ENCODE data around the gene BCAR3. TPM values are rescaled to one million over a fixed set of nuclear protein-coding genes. Genes with fewer than 3 reads are reported as not detected.
A peak's percentile ranks its signal among the peaks of the same experiment; 100 is the strongest.

Gene BCAR3
- total RNA-seq, 2 donors from 2014 or later, result 45.2 to 47.7 TPM

DNA sequence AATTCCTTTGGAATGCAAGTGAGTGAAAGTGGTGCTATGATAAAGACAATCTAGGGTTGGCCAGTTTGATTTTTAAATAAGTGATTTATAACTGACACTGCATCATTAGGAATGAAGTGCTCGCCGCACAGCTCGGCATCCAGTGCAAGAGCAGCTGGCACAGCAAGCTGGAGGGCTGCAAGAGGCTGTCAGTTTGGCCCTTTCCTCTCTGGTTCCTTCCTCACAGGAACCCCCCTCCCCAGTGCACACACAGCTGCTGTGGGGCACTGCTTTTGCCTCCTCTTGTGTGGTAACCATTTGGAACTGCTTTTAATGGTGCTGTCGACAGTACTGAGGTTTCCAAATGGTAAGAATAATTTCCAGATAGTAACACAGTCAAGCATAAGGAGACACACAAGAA lies 10.4 kb upstream of the BCAR3 start:
- peaks cover 10% of the 10 kb centered on the region for H3K4me1 ChIP-seq
- no peak overlapping the region for H3K27ac ChIP-seq
- H3K9me3 ChIP-seq, result no peaks in the 10 kb centered on the region
- H3K4me3 ChIP-seq, result no peak overlapping the region
- DNase-seq, result no peak
- intact Hi-C loops (cut with DNase I), result no loop called here
- H3K27me3 ChIP-seq, result no peaks in the 10 kb centered on the region
- TF ChIP-seq, protein P1, sequence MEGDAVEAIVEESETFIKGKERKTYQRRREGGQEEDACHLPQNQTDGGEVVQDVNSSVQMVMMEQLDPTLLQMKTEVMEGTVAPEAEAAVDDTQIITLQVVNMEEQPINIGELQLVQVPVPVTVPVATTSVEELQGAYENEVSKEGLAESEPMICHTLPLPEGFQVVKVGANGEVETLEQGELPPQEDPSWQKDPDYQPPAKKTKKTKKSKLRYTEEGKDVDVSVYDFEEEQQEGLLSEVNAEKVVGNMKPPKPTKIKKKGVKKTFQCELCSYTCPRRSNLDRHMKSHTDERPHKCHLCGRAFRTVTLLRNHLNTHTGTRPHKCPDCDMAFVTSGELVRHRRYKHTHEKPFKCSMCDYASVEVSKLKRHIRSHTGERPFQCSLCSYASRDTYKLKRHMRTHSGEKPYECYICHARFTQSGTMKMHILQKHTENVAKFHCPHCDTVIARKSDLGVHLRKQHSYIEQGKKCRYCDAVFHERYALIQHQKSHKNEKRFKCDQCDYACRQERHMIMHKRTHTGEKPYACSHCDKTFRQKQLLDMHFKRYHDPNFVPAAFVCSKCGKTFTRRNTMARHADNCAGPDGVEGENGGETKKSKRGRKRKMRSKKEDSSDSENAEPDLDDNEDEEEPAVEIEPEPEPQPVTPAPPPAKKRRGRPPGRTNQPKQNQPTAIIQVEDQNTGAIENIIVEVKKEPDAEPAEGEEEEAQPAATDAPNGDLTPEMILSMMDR (IDR thresholded peaks at IDR 0.05), result no peak
- no peaks in the 10 kb centered on the region for H3K36me3 ChIP-seq
- no peak overlapping the region for H3K9ac ChIP-seq (ENCODE audit: low read depth in 2 of 2, low read length in 2 of 2)

DNA sequence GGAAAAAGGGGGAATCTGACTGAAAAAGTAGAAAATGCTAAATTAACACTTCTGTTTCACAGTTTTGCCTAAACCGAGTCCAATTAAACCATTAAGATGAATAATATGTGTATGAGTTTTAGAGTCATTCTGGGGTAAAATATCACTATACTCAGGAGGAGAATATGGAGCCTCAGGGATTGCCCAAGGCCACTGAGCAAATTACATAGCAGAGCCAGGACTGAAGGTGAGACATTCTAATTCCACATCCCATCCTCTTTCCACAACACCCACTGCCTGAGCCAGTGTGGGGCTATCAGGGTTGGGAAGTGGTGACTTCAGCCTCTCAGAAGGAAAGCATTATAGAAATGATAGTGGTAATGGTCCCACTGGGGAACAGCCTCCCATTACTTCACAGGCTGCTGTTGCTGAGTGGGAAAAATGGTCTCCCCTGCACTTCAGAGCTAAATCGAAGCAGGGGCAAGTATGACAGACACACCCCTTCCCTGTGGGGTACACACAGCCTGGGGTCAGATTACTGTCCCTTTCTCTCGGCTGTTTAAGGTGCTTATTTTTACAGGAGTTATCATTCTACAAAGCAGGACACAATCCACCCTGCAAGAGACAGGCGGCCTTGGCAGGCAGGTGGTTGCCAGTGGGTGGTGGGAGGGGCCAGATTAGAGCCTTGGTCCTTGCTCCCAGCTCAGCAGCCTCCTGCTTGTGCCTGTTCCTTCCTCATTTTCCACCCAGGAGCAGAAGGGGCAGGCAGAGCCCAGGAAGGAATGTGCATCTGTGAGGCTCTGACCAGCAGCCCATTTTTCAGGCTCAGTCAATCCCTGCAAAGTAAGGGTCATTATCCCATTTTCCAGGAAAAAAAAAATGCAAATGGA lies 9.5 kb upstream of the BCAR3 start:
- H3K27me3 ChIP-seq, result no peaks in the 10 kb centered on the region
- peak; percentile 43 for DNase-seq
- TF ChIP-seq, protein P1 (IDR thresholded peaks at IDR 0.05), result no peak
- no peak overlapping the region for H3K9ac ChIP-seq (ENCODE audit: low read depth in 2 of 2, low read length in 2 of 2)
- H3K27ac ChIP-seq, result no peak overlapping the region
- no peaks in the 10 kb centered on the region for H3K36me3 ChIP-seq
- no peaks in the 10 kb centered on the region for H3K9me3 ChIP-seq
- intact Hi-C loops (cut with DNase I), result no loop called here
- peaks cover 10% of the 10 kb centered on the region for H3K4me1 ChIP-seq
- H3K4me3 ChIP-seq, result no peak overlapping the region

DNA sequence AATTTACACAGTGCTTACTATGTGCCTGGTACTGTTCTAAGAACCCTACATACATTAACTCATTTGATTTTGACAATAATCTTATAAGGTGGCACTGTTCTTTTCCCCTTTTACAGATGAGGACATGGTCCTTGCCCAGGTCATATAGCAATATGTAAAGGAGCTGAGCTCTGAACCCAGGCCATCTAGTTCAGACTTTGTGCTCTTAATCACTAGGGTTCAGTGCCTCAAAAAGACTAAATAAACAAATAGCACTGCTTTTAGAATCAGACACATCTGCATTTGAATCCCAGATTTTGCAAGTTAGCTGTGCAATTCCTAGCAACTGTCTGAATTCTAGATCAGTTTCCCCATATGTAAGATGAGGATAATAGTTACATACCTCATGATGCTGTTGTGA lies 8.7 kb upstream of the BCAR3 start:
- no peak overlapping the region for H3K27ac ChIP-seq
- peaks cover 10% of the 10 kb centered on the region for H3K4me1 ChIP-seq
- TF ChIP-seq, protein P1 (IDR thresholded peaks at IDR 0.05), result no peak
- no peaks in the 10 kb centered on the region for H3K9me3 ChIP-seq
- H3K36me3 ChIP-seq, result no peaks in the 10 kb centered on the region
- no peak for DNase-seq
- no peaks in the 10 kb centered on the region for H3K27me3 ChIP-seq
- H3K9ac ChIP-seq (ENCODE audit: low read depth in 2 of 2, low read length in 2 of 2), result no peak overlapping the region
- intact Hi-C loops (cut with DNase I), result no loop called here
- H3K4me3 ChIP-seq, result no peak overlapping the region

DNA sequence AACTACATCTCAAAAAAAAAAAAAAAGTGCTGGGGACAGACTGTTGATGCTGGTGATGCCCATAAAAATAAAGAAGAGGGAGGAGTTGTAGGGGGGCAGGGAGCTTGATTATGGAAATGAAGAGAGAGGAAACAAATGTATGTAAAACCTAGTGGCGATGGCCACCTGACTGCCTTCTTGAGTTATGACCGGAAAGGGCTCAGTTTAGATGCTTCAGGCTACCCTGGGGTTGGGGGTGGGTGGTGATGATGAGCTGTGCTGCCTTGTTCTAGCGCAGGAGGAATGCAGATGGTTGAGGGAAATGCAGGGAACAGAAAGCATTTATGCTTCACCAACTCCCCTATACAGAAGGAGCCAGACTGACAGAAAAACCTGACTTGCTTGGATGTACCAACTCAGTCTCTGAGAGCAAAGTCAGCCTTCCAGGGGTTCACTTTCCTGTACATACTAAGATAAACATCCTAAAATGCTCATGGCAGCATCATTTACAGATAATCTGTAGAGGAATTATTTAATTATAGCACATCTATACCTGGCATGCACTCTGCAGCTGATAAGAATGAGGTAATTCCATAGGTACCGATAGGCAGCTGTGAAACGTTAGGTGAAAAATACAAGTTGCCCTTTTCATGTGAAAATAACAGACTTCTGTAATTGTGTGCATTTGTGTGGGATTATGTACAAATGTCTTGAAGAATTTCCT lies 8.0 kb upstream of the BCAR3 start:
- Histone ChIP-seq H3K9me3 (no peaks in the 10 kb centered on the region), H3K9ac (ENCODE audit: low read depth in 2 of 2, low read length in 2 of 2) (no peak overlapping the region), H3K27ac (no peak overlapping the region), H3K4me3 (no peak overlapping the region), H3K36me3 (no peaks in the 10 kb centered on the region), H3K27me3 (no peaks in the 10 kb centered on the region), H3K4me1 (peaks cover 10% of the 10 kb centered on the region)
- no peak for DNase-seq
- TF ChIP-seq, protein P1 (IDR thresholded peaks at IDR 0.05), result no peak
- intact Hi-C loops (cut with DNase I), result no loop called here

DNA sequence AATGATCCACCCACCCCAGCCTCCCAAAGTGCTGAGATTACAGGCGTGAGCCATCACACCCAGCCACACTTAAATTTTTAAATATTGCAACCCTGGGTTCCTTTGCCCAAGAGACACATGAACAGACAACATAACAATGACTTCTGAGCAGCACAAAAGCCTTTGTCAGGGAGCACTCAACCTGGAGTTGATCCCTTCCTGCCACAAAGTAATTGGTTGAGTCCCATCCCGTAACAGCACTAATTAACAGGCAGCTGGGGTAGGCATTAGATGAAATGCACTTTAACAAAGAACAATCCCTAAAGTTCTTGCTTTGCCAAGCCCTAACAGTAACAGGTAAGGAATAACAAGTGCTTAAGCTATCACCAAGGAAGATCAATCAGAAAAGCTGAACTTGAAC lies 5.9 kb upstream of the BCAR3 start:
- H3K9me3 ChIP-seq, result no peaks in the 10 kb centered on the region
- DNase-seq, result no peak
- intact Hi-C loops (cut with DNase I), result no loop called here
- H3K36me3 ChIP-seq, result no peaks in the 10 kb centered on the region
- no peaks in the 10 kb centered on the region for H3K27me3 ChIP-seq
- H3K9ac ChIP-seq (ENCODE audit: low read depth in 2 of 2, low read length in 2 of 2), result no peak overlapping the region
- TF ChIP-seq, protein P1 (IDR thresholded peaks at IDR 0.05), result no peak
- peaks cover 2% of the 10 kb centered on the region for H3K4me1 ChIP-seq
- H3K4me3 ChIP-seq, result no peak overlapping the region
- no peak overlapping the region for H3K27ac ChIP-seq
